HG03558 (cell line): Measurements from ENCODE around the gene CARD9.
A peak's percentile ranks its signal among the peaks of the same experiment; 100 is the strongest.

Source experiments
- ATAC-seq: cut with Tn5 transposase; IDR thresholded peaks from one replicate; pipeline ENCODE4 v1.9.1; 2021; ENCODE audit warnings: moderate number of reproducible peaks; ENCODE audit not compliant: unreplicated experiment; ENCODE audit errors: extremely low read depth

The CARD9 gene

DNA sequence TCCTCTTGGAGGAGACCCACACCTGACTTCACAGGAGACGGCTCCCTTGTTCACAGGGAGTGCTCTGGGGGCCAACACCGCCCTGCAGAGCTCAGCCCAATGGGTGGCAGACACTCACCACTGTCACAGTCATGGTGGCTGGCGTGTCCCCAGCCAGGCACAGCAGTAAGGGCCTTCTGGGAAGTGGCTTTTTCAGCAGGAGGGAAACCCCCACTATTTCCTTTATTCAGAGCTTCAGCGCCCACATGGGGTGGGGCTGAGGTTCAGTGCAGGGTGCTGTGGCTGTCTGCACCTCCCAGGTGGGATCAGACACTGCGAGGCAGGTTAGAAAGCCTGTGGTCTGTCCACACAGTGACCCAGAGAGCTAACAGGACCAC is 30.1 kb upstream of the CARD9 start:
- no peak for ATAC-seq

DNA sequence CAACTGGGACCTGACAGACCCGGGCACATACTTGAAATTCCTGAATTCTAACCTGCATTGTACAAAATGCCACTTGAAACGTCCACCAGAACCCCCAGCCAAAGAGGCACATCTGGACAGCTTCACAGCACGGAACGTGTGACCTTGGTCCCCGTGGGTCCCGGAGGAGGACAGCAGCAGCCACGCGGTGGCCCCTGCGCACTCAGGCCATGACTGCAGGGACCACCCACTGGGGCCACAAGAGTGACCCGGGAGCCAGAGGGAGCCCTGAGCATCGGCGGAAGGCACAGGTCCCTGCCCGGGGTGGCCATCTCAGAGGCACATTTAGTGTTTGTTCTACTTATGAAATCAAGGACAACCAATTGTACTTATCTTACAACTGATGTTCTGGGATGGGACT is 28.6 kb upstream of the CARD9 start:
- ATAC-seq, result no peak

DNA sequence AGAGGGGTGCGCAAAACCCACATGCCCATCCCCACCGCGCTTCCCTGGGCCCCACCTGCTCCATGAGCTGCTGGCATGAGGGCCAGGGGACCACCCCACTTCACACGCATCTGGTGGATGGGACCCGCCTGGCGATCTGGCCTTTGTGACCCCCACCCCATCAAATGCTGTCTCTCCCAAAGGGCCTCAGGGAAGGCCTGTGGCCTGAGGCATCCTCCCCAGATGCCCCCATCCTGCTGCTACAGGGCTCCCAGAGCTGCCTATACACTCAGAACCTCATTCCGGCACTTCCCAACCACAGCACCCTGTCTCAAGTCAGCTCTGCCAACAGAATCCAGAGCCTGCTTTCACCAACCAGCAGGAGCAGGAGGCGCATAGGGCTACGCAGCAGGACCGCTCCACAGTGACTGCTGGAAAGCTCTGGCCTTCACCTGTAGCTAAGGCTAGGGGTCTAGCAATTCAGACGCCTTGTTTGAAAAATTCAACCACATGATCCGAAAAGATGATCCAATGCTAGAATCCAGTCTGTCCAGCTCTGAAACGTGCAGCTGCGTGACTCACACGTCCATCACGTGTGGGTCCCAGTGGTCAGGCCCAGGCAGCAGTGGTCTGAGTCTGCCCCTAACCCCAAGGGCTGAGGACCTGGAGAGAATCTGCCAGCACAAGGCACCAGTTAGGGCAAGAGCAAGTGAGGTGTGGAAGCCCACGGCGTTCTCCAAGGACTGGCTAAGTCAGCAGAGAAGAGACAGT is 27.9 kb upstream of the CARD9 start:
- no peak for ATAC-seq

GRCh38 chr9:136400038-136400834 is 26.8 kb upstream of the CARD9 start, which contains the start of gene SNAPC4:
SNAPC4 (minus strand) TSS chr9:136400170; CDS start chr9:136398428, 1,742 bp downstream.
- peak; percentile 38 for ATAC-seq

- peak; percentile 16 for ATAC-seq
Observed at GRCh38 chr9:136399176-136400037, 25.9 kb upstream of the CARD9 start.

DNA sequence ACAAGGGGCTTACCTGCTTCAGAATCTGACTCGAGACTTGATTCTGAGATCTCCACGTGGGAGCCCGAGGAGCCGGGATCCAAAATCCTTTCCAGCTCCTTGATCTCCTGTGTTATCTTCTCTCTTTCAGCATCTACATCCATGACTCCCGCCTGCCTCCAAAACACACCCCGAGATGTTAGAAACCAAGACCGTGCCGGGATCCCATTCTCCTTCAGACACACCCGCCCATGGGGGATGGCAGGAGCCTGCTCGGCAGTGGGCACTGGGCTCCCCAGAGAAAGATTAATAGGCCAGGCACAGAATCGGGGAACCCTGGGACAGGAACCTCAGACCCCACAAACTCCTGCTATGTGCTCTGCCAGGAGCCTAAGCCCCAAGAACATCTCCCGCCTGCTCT is 24.8 kb upstream of the CARD9 start:
- ATAC-seq, result no peak

DNA sequence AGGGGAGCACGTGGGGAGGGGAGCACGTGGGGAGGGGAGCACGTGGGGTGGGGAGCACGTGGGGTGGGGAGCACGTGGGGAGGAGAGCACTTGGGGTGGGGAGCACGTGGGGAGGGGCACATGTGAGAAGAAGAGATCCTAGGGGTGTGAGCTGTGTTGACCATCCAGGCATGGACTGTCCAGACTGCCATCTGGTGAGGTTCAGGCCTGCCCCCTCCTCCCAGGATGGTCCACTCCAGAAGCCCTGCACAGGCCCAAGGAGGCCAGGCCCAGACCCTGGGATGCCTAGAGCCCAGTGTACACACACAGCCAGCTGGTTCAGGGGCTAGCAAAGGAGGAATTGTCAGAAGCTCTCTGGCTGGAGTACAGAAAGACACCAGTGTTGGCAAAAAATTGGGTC is 24.2 kb upstream of the CARD9 start:
- ATAC-seq, result no peak

- no peak for ATAC-seq
Observed at GRCh38 chr9:136396219-136396515, 22.7 kb upstream of the CARD9 start.

- no peak for ATAC-seq
Observed at GRCh38 chr9:136395345-136396218, 22.1 kb upstream of the CARD9 start.

- ATAC-seq, result no peak
Observed at GRCh38 chr9:136395020-136395340, 21.5 kb upstream of the CARD9 start.

- no peak for ATAC-seq
Observed at GRCh38 chr9:136394312-136395019, 21.0 kb upstream of the CARD9 start.

DNA sequence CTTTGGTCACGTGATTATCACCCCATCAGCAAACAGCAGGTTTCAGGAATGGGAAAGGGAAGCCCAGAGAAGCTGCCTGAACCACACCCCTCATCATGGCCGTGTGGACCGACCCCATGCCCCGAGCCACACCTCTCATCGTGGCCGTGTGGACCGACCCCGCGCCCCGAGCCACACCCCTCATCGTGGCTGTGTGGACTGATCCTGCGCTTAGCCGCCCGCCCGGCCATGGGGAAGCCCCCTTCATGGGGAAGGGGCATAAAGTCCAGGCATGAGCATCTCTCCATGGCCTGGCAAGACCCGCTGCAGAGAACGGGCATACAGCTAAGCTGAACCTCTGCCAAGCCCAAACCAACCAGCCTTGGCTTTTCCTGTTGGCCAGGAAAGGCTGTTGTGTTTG is 20.1 kb upstream of the CARD9 start:
- ATAC-seq, result no peak

GRCh38 chr9:136392538-136393449 is 19.3 kb upstream of the CARD9 start:
- ATAC-seq, result no peak

- ATAC-seq, result no peak
Observed at GRCh38 chr9:136391737-136392537, 18.5 kb upstream of the CARD9 start.

DNA sequence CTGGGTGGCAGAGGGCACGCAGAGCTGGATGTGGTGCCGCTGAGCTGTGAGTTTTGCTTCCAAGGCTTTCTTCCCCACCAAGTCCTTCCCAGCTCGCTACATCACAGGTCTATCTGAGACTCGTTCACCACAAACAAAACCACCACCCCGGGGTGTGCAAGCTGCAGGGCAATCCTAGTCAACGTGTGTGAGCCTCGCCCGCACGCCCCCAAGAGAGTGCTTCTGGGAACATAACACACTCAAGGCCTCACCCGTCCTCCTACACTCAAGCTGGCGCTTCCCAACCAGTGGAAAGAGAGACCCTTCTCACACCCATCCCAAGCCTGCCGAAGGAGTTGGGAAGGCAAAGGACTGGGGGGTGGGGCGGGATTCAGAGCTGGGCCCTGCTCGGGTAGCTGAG is 15.9 kb upstream of the CARD9 start:
- no peak for ATAC-seq

DNA sequence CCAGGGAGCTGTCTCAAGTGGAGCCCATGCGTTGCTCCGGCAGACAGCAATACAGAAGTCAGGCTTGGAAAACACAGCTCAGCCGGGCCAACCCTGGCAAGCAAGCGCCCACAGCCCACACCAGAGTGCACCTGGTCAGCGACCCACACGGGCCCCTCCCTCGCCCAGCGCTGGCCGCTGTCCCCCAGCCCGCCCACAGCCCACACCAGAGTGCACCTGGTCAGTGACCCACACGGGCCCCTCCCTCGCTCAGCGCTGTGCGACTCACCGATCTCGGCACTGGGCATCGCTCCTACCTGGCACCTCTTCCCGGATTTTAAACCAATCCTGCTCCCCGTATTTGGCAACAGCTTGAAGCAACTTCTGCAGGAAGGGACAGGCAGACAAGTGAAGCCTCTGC is 13.7 kb upstream of the CARD9 start:
- no peak for ATAC-seq

DNA sequence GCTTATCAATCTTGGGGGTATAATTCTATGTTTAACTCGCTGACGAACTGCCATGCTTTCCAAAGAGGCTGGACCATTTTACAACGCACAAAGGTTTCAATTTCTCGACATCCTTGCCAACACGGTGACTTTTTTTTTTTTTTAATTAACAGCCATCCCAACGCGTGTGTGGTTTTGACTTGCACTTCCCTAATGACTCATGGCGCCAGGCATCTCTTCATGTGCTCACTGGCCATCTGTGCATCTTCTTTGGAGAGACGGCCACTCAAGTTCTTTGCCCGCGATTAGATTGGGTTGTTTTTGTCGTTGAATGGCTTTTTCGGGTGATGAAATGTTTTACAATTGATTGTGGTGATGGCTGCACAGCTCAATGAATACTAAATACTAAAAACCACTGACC is 12.5 kb upstream of the CARD9 start:
- ATAC-seq, result no peak

GRCh38 chr9:136385015-136385414 is 11.5 kb upstream of the CARD9 start:
- ATAC-seq, result no peak
